HepG2 (cell line): Measurements from ENCODE around the gene MACROD2. TPM values are rescaled to one million over a fixed set of nuclear protein-coding genes. Genes with fewer than 3 reads are reported as not detected.

Source experiments
- ATAC-seq: fragments of 200-7000 bp; cut with Tn5 transposase; 3 replicates; pipeline ENCODE4 v1.9.1; 2020; ENCODE audit warnings: mild to moderate bottlenecking, moderate library complexity
- BruUV-seq: library from RNA; stranded (reverse); fragments of 400-500 nt; replicated peaks from 2 replicates; lab custom pipeline; 2021; lab: Mats Ljungman, UMichigan
- CTCF ChIA-PET: fragments of 300-600 bp; formaldehyde crosslinking; extraction: SDS; loops from one replicate; lab custom pipeline; 2021; ENCODE audit warnings: low total read pairs, inconsistent platforms, low intra/inter-chr PET ratio; lab: Yijun Ruan, JAX
- POLR2A ChIA-PET: fragments of 350-600 bp; sonication (Branson Sonifier 250); formaldehyde crosslinking; loops from one replicate; lab custom pipeline; 2020; ENCODE audit warnings: antibody characterized with exemption, inconsistent platforms; lab: Yijun Ruan, JAX
- DNase-seq: peaks from one replicate; pipeline ENCODE4 v3.0.0-alpha.2; 2015; ENCODE audit warnings: low spot score
- FAIRE-seq: peaks from 3 replicates; lab custom pipeline; 2011; peaks lifted over from hg19 to GRCh38; lab: Jason Lieb, UNC
- H2AFZ ChIP-seq: one replicate; pipeline ENCODE4 v1.6.1; 2011; ENCODE audit warnings: low read length, inconsistent platforms
- H3K27ac ChIP-seq: fragments of 300-600 bp; 3 replicates; pipeline ENCODE4 v1.8.0; 2011; ENCODE audit warnings: mixed run types, mild to moderate bottlenecking, mixed read lengths, low read length, inconsistent platforms; ENCODE audit not compliant: insufficient read depth; ENCODE audit errors: extremely low read length
- H3K27me3 ChIP-seq, 2 experiments: fragments of 200-600 bp in 1 of 2; 2 replicates in 1 of 2; 3 replicates in 1 of 2; pipeline versions ENCODE4 v1.6.0 to v1.8.0; 2011; ENCODE audit warnings: low read length in 2 of 2, mild to moderate bottlenecking in 2 of 2, moderate library complexity in 2 of 2, inconsistent platforms in 1 of 2; ENCODE audit not compliant: insufficient read depth in 2 of 2, control insufficient read depth in 1 of 2
- H3K36me3 ChIP-seq, 2 experiments: fragments of 200-600 bp in 1 of 2; replicated peaks in 1 of 2; 2 replicates in 1 of 2; 3 replicates in 1 of 2; pipeline versions ENCODE4 v1.5.1 to v1.8.0; 2011; ENCODE audit warnings: low read length in 2 of 2, inconsistent platforms in 1 of 2; ENCODE audit not compliant: insufficient read depth in 2 of 2, control insufficient read depth in 1 of 2
- H3K4me1 ChIP-seq: 2 replicates; pipeline ENCODE4 v1.5.1; 2012; ENCODE audit warnings: low read length, inconsistent platforms; ENCODE audit not compliant: insufficient read depth
- H3K4me2 ChIP-seq: 2 replicates; pipeline ENCODE4 v1.6.0; 2011; ENCODE audit warnings: low read depth, low read length, inconsistent platforms
- H3K4me3 ChIP-seq, 3 experiments: fragments of 200-600 bp in 1 of 3; sonication (generic), shearing (Covaris generic) in 1 of 3; replicated peaks in 1 of 3; 2 replicates each; pipeline ENCODE4 v1.5.1; 2011 to 2016; ENCODE audit warnings: low read length in 3 of 3, inconsistent platforms in 2 of 3, low read depth in 2 of 3, mild to moderate bottlenecking in 2 of 3, control low read depth in 1 of 3, mixed read lengths in 1 of 3; ENCODE audit not compliant: insufficient read depth in 1 of 3
- H3K79me2 ChIP-seq: one replicate; pipeline ENCODE4 v1.6.1; 2011; ENCODE audit warnings: low read length, inconsistent platforms; ENCODE audit not compliant: insufficient read depth
- H3K9ac ChIP-seq: 2 replicates; pipeline ENCODE4 v1.6.0; 2011; ENCODE audit warnings: mild to moderate bottlenecking, low read depth, low read length, inconsistent platforms; ENCODE audit not compliant: insufficient read depth
- H3K9me3 ChIP-seq: 2 replicates; pipeline ENCODE4 v1.5.1; 2012; ENCODE audit warnings: mild to moderate bottlenecking, low read length
- H4K20me1 ChIP-seq: 2 replicates; pipeline ENCODE4 v1.6.0; 2011; ENCODE audit warnings: inconsistent platforms, mild to moderate bottlenecking, low read length, moderate library complexity; ENCODE audit not compliant: insufficient read depth
- MAFK ChIP-seq, 2 experiments: IDR thresholded peaks in 1 of 2; conservative IDR thresholded peaks in 1 of 2; 2 replicates each; pipeline ENCODE4 v1.6.1; 2011; ENCODE audit warnings: improper control_type of control experiment in 2 of 2, low read length in 2 of 2
- NR2F2 ChIP-seq: IDR thresholded peaks from 2 replicates; pipeline ENCODE4 v1.6.1; 2012; ENCODE audit warnings: low read depth, inconsistent platforms, borderline replicate concordance
- POGZ ChIP-seq: sonication (generic); formaldehyde crosslinking; IDR thresholded peaks from 2 replicates; pipeline ENCODE4 v1.4.0; 2020; ENCODE audit warnings: mild to moderate bottlenecking, missing genetic modification reagents
- STAG1 ChIP-seq: sonication (generic); formaldehyde crosslinking; IDR thresholded peaks from 2 replicates; pipeline ENCODE4 v1.4.0; 2020; ENCODE audit warnings: missing genetic modification reagents
- WGBS: methylation state at CpG from one replicate; pipeline ENCODE4 v1.1.6; 2017; ENCODE audit warnings: low lambda C conversion rate; 5-methylcytosine and 5-hydroxymethylcytosine counted together
- in situ Hi-C: cut with HindIII; loops from 2 replicates; pipeline ENCODE4 v1.10.0; 2017; ENCODE audit warnings: low pct_unique_long_range_greater_than_20kb; ENCODE audit not compliant: extremely low pct_ligation_motif_present
- intact Hi-C: fragments of 100-400 bp; cut with micrococcal nuclease; formaldehyde crosslinking; loops from one replicate; pipeline ENCODE4 v1.10.0; 2022; ENCODE audit not compliant: unreplicated experiment
- polyA plus RNA-seq, 8 experiments: library from polyadenylated mRNA; depleted of rRNA in 3 of 8; stranded (reverse) in 7 of 8; unstranded in 1 of 8; fragments of >200 nt; fragmentation: Illumina TruSeq in 4 of 8; extraction: Trizol in 4 of 8; gene quantifications; 2 replicates each; pipeline versions ENCODE4 v1.2.1 to v1.2.3, GENCODE V29; 2011 to 2016; ENCODE audit warnings: low read depth in 4 of 8, missing spikeins in 1 of 8, mixed read lengths in 1 of 8; ENCODE audit not compliant: insufficient read depth in 1 of 8
- total RNA-seq, 5 experiments: library from RNA; depleted of rRNA; stranded (reverse); fragments of >200 nt; fragmentation: Illumina TruSeq; extraction: Trizol; gene quantifications; 2 replicates each; pipeline ENCODE4 v1.2.3, GENCODE V29; 2016; ENCODE audit warnings: low read depth in 1 of 5
- TF ChIP-seq, protein P1 (sequence below): sonication (generic); formaldehyde crosslinking; IDR thresholded peaks from 2 replicates; pipeline ENCODE4 v1.4.0; 2020; ENCODE audit warnings: mild to moderate bottlenecking, missing genetic modification reagents

MACROD2 gene
- total and polyA plus RNA-seq, 2 of the 13 experiments (the other 11 are each of a cell fraction or from before 2014, with no cell fraction given): 0.13 to 0.51 TPM

DNA sequence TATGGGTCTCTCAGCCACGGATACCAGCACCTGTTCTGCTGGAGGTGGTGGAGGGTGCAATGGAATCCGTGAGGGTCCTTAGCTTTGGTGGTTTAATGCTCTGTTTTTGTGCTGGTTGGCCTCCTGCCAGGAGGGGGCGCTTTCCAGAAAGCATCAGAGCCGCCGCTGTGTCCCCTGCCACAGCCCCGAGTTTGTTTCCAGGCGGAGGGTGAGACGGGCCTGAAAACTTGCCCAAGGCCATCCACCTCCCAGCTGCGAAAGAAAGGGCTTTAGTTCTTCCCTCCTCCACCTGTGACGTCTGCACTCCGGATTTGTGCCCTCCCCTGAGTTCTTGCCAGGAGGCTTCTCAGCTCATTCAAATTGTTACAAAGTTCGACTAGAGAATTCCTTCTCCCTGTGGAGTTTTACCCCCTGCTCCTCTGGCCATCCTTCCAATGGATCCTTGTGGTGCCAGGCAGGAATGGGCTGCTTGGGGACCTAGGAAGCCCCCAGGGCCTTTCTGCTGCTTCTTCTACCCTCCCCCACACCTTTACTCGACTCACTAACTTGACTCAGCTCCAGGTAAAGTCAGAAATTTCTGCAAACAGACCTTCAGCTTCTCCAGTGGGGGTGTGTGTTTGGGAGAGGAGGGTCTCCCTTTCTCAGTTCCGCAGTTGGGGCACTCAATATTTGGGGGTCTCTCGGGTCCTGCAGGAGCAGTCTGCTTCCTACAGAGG lies 1704.3 kb downstream of the MACROD2 start (continued):
- TF ChIP-seq NR2F2 (no peak), POGZ (peak; percentile 52; the same call in 1 of the 2 replicates), STAG1 (CRISPR knock-in tag) (peak; percentile 11; the same call in 1 of the 2 replicates)

DNA sequence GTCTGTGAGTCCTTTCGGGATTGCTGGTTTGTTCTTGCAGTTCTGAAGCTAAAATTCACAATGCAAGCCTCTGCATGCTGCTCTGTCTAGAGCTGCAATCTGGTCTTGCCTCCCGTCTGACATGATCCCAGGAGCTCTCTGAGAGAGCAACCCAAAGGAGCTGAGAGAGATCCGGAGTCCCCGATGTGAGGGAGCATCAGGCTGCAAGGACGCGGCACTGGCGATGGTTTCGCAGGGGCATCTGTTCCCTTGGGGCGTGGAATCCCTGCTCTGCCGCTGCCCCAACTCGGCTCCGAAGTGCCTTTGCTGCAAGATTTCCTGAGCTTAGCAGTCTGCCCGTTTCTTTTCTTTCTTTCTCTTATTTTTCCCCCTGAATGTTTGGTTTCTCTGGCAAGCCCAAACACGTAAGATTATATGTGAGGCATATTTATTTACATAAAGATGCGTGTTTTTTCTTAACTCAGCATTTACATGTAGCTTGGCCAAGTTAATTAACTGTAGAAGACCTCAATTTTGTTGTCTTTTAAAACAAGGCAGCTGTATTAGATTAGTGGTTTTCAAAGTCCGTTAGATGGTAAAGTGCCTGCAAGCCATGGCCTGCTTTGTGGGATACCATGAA lies 1704.9 kb downstream of the MACROD2 start:
- H3K79me2 ChIP-seq: no peaks in the 10 kb centered on the region
- in situ Hi-C loops: loop anchor here (10.0 kb wide), 2 partner anchors 535 to 1065 kb away; no protein-coding TSS in a partner anchor
- no peak overlapping the region for H3K9ac ChIP-seq
- H3K4me2 ChIP-seq: no peak overlapping the region
- H3K9me3 ChIP-seq: peaks cover 11% of the 10 kb centered on the region
- ATAC-seq (peak; percentile 57), DNase-seq (no peak)
- H3K36me3 ChIP-seq: no peaks in the 10 kb centered on the region
- ChIA-PET CTCF (no interaction called here), POLR2A (no interaction called here)
- no peak overlapping the region for H3K27ac ChIP-seq
- BruUV-seq: no TSS peak
- no peak overlapping the region for H3K4me3 ChIP-seq
- H3K27me3 ChIP-seq: no peaks in the 10 kb centered on the region
- H4K20me1 ChIP-seq: no peaks in the 10 kb centered on the region
- no peak overlapping the region for H2AFZ ChIP-seq
- peak in 1 of 2 experiments; percentile 25; a peak in 1 of 4 replicates for TF ChIP-seq MAFK (conservative IDR thresholded peaks at IDR 0.05 in 1 of 2, IDR thresholded peaks at IDR 0.05 in 1 of 2; ENCODE audit: low read length in 2 of 2)
- TF ChIP-seq, protein P1, sequence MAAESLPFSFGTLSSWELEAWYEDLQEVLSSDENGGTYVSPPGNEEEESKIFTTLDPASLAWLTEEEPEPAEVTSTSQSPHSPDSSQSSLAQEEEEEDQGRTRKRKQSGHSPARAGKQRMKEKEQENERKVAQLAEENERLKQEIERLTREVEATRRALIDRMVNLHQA: no peak
- TF ChIP-seq, all 625 proteins: peak for 1
- 51% methylated on average over 16 of the region's 16 CpGs for WGBS
- intact Hi-C loops: no loop called here
- no peak for FAIRE-seq
- no peaks in the 10 kb centered on the region for H3K4me1 ChIP-seq
